ENCODE results near the gene NRARP.
"Not testable (repeated sequence)": the region's sequence is repeated elsewhere in the genome, so short reads cannot be mapped to it uniquely, and the experiment has no call there.

Gene NRARP

DNA sequence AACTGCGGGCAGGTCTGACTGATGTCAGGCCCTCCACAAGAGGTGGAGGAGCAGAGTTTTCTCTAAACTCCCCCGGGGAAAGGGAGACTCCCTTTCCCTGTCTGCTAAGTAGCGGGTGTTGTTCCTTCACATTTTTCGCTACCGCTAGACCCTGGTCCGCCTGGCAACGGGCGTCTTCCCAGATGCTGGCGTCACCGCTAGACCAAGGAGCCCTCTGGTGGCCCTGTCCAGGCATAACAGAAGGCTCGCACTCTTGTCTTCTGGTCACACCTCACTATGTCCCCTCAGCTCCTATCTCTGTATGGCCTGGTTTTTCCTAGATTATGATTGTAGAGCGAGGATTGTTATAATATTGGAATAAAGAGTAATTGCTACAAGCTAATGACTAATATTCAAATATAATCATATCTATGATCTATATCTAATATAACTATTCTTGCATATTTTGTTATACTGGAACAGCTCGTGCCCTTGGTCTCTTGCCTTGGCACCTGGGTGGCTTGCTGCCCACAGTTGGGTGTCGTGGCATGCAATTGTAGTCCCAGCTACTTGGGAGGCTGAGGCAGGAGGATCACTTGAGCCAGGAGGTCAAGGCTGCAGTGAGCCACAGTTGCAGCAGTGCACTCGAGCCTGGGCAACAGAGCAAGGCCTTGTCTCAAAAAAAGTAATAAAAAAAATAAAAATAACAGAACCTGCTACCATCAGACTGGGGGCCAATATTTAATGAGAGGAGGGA lies 39.7 kb downstream of the NRARP start:
- not testable (repeated sequence) for H3K27ac ChIP-seq (ENCODE audit: low read depth in 2 of 2, low read length in 2 of 2); H3K4me3 ChIP-seq (ENCODE audit: low read length in 2 of 2); H3K27me3 ChIP-seq (ENCODE audit: control insufficient read depth in 2 of 2, insufficient read depth in 2 of 2, low read length in 2 of 2); H3K4me1 ChIP-seq (ENCODE audit: control insufficient read depth in 2 of 2, insufficient read depth in 2 of 2, low read length in 2 of 2); H3K9ac ChIP-seq (ENCODE audit: low read depth in 1 of 2, low read length in 2 of 2); H3K9me3 ChIP-seq (ENCODE audit: control insufficient read depth in 2 of 2, low read length in 2 of 2)
- peaks cover 26 to 36% of the 10 kb centered on the region in 2 donors for H3K36me3 ChIP-seq (ENCODE audit: control insufficient read depth in 2 of 2, insufficient read depth in 2 of 2, low read length in 2 of 2)

DNA sequence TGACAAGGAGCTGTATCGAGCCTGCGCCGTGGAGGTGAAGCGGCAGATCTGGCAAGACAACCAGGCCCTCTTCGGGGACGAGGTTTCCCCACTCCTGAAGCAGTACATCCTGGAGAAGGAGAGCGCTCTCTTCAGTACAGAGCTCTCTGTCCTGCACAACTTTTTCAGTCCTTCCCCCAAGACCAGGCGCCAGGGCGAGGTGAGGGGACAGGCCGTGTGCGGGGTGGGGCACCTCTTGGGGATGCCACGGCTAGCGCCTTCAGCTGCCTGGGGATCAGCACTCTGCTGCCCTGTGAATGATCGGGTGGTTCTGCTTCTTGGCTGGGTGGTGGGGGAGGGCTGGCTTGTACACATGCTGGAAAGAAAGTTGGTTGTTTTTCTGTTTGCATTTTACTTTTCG lies 45.2 kb downstream of the NRARP start:
- Histone ChIP-seq H3K9ac (ENCODE audit: low read depth in 1 of 2, low read length in 2 of 2) (no peak overlapping the region), H3K4me3 (ENCODE audit: low read length in 2 of 2) (peak overlapping the region in 1 of 2 donors; percentile 87)

DNA sequence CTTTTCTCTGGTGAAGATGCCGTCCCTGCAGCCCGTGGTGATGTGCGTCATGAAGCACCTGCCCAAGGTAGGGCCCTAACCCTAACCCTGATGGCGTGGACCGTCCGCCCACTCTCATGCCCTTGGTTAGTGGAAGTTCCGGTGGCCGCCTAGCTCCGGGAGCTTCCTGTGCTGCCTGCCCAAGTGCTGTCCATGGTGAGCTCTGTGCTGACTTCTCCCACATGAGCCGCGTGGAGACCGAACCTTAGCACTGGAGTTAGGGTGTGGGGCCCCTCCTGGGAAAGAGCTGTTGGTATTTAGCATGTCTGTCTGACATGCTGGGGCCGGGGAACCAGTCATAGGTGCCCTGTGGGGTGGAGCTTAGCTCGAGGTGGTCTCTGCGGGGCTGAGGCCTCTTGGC lies 45.7 kb downstream of the NRARP start:
- H3K27me3 ChIP-seq (ENCODE audit: control insufficient read depth in 2 of 2, insufficient read depth in 2 of 2, low read length in 2 of 2): no peaks in the 10 kb centered on the region

More for the DNA sequence above, 45.2 kb downstream of the NRARP start:
- Histone ChIP-seq H3K9me3 (ENCODE audit: control insufficient read depth in 2 of 2, low read length in 2 of 2) (no peaks in the 10 kb centered on the region), H3K27ac (ENCODE audit: low read depth in 2 of 2, low read length in 2 of 2) (no peak overlapping the region), H3K4me1 (ENCODE audit: control insufficient read depth in 2 of 2, insufficient read depth in 2 of 2, low read length in 2 of 2) (peaks cover 21 to 22% of the 10 kb centered on the region in 2 donors), H3K27me3 (ENCODE audit: control insufficient read depth in 2 of 2, insufficient read depth in 2 of 2, low read length in 2 of 2) (no peaks in the 10 kb centered on the region), H3K36me3 (ENCODE audit: control insufficient read depth in 2 of 2, insufficient read depth in 2 of 2, low read length in 2 of 2) (peaks cover 12 to 17% of the 10 kb centered on the region in 2 donors)

DNA sequence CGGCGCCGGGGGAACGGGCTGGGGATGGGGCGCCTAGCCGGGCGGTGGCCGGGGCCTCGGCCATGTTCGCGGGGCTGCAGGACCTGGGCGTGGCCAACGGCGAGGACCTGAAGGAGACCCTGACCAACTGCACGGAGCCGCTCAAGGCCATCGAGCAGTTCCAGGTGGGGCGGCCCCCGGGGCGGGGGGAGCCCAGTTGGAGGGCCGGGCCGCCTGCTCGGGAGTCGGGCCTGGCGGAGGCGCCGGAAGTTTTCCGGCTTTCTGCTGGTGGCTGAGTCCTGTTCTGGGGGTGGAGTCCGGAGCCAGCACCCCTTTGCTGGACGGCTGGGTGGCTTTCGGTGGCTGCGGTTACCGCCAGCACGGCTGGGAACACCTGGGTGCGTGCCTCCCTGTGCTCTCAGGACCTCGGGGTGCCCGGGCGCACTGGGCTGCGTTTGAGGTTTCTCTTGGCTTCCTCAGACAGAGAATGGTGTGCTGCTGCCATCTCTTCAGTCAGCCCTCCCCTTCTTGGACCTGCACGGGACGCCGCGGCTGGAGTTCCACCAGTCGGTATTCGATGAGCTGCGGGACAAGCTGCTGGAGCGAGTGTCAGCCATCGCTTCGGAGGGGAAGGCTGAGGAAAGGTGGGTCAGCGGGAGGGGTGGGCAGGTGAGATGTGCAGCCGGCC lies 46.5 kb downstream of the NRARP start:
- Histone ChIP-seq H3K9me3 (ENCODE audit: control insufficient read depth in 2 of 2, low read length in 2 of 2) (no peaks in the 10 kb centered on the region), H3K36me3 (ENCODE audit: control insufficient read depth in 2 of 2, insufficient read depth in 2 of 2, low read length in 2 of 2) (peaks cover 12 to 17% of the 10 kb centered on the region in 2 donors), H3K9ac (ENCODE audit: low read depth in 1 of 2, low read length in 2 of 2) (peak overlapping the region; percentile 74 to 81), H3K27me3 (ENCODE audit: control insufficient read depth in 2 of 2, insufficient read depth in 2 of 2, low read length in 2 of 2) (no peaks in the 10 kb centered on the region), H3K27ac (ENCODE audit: low read depth in 2 of 2, low read length in 2 of 2) (peak overlapping the region; percentile 66 to 81), H3K4me1 (ENCODE audit: control insufficient read depth in 2 of 2, insufficient read depth in 2 of 2, low read length in 2 of 2) (peaks cover 21 to 22% of the 10 kb centered on the region in 2 donors), H3K4me3 (ENCODE audit: low read length in 2 of 2) (peak overlapping the region; percentile 68 to 87)

More for the DNA sequence above, 45.7 kb downstream of the NRARP start:
- Histone ChIP-seq H3K36me3 (ENCODE audit: control insufficient read depth in 2 of 2, insufficient read depth in 2 of 2, low read length in 2 of 2) (peaks cover 12 to 17% of the 10 kb centered on the region in 2 donors), H3K4me1 (ENCODE audit: control insufficient read depth in 2 of 2, insufficient read depth in 2 of 2, low read length in 2 of 2) (peaks cover 21 to 22% of the 10 kb centered on the region in 2 donors), H3K27ac (ENCODE audit: low read depth in 2 of 2, low read length in 2 of 2) (no peak overlapping the region), H3K9me3 (ENCODE audit: control insufficient read depth in 2 of 2, low read length in 2 of 2) (no peaks in the 10 kb centered on the region), H3K4me3 (ENCODE audit: low read length in 2 of 2) (peak overlapping the region; percentile 68 to 87), H3K9ac (ENCODE audit: low read depth in 1 of 2, low read length in 2 of 2) (peak overlapping the region in 1 of 2 donors; percentile 81)

DNA sequence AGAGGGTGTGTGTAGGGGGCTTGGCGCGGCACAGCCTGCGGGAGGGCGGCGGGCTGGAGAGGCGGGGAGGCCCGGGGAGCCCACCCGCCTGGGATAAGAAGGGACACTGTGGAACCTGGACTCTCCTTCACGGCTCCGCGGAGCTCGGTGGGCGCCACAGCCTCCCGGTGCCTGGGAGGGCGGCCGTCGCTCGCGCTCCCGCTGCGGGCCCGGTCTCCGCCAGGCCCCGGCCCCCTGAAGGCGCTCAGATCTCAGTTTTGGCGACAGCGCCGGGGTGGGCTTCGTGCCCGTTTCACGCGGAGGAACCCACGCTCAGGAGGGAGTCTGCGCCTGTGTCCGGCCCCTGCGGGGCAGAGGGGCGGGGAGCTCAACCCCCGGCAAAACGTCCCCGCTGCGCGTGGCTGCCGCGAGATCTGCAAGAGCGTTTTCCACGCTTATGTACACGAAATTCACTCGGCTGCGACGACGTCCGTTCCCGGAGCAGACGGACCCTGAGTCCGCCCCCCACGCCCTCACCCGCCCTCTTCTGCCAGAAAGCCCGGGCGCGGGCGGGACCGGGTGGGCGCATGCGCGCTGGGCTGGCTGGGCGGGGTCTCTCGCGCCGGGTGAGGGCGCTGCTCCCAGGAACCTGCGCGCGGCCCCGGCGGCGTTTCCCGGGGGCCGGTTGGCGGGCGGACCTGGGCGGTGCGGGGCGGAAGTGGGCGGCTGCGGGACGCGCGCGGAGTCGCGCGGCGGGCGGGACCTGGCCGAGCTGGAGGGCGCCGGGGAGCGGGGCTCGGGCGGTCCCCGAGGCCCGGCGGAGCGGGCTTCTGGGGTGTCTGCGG lies 47.2 kb downstream of the NRARP start, which contains the start of gene NELFB:
TSS of gene NELFB (plus strand) at position 704 of the 824 bp plus-strand sequence.
- H3K4me1 ChIP-seq (ENCODE audit: control insufficient read depth in 2 of 2, insufficient read depth in 2 of 2, low read length in 2 of 2): peaks cover 21 to 22% of the 10 kb centered on the region in 2 donors
- H3K9ac ChIP-seq (ENCODE audit: low read depth in 1 of 2, low read length in 2 of 2): peak within 1 kb of the TSS; percentile 77 to 89
- H3K27ac ChIP-seq (ENCODE audit: low read depth in 2 of 2, low read length in 2 of 2): peak within 1 kb of the TSS; percentile 66 to 81

DNA sequence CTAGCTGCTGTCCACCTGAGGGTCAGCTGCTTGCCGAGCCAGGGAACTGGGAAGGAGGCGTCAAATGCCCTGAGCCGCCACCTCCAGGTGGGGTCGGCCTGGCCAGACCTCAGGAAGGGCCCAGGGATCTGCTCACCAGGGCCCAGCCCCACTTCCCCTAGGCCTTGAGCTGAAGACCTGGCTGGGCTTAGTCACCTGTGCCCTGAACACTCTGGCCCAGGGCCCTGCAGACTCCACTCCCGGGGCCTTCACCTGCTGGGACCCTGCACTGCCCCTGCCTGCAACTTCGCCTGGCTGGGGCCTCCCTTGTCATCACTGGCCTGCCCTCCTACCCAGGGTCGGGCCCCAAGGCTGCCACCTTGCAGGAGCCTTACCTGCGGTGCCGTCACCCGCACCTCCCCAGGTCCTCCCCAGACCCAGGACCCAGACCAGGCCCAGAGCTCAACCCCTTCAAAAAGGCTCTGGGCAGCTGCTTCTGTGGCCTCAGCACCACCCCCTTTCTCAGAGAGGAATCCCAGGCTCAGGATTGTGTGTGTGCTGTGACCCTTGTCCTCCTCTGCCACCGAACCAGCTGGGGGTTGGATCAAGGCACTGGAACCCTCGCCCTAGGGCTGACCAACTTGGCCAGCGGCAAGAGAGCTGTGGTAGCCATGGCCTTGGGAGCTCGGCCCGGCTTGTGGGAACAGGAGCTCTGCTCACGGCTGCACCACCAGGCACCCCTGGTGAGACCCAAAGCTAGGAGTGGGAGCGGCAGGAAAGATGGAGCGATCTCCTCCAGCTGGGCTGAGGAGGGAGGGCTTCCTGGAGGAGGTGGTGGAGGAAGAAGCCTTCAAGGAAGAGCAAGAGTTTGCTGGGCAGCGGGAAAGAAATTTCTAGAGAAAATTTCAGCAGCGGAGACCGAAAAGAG lies 48.1 kb downstream of the NRARP start:
- peak overlapping the region; percentile 77 to 89 for H3K9ac ChIP-seq (ENCODE audit: low read depth in 1 of 2, low read length in 2 of 2)
- H3K4me3 ChIP-seq (ENCODE audit: low read length in 2 of 2): peak overlapping the region; percentile 68 to 83
- H3K27me3 ChIP-seq (ENCODE audit: control insufficient read depth in 2 of 2, insufficient read depth in 2 of 2, low read length in 2 of 2): no peaks in the 10 kb centered on the region
- H3K9me3 ChIP-seq (ENCODE audit: control insufficient read depth in 2 of 2, low read length in 2 of 2): no peaks in the 10 kb centered on the region
- peaks cover 8 to 13% of the 10 kb centered on the region in 2 donors for H3K36me3 ChIP-seq (ENCODE audit: control insufficient read depth in 2 of 2, insufficient read depth in 2 of 2, low read length in 2 of 2)
- peak overlapping the region; percentile 52 to 80 for H3K27ac ChIP-seq (ENCODE audit: low read depth in 2 of 2, low read length in 2 of 2)
- H3K4me1 ChIP-seq (ENCODE audit: control insufficient read depth in 2 of 2, insufficient read depth in 2 of 2, low read length in 2 of 2): peaks cover 21 to 22% of the 10 kb centered on the region in 2 donors

More for the DNA sequence above, 47.2 kb downstream of the NRARP start, which contains the start of gene NELFB:
- Histone ChIP-seq H3K9me3 (ENCODE audit: control insufficient read depth in 2 of 2, low read length in 2 of 2) (no peaks in the 10 kb centered on the region), H3K27me3 (ENCODE audit: control insufficient read depth in 2 of 2, insufficient read depth in 2 of 2, low read length in 2 of 2) (no peaks in the 10 kb centered on the region), H3K36me3 (ENCODE audit: control insufficient read depth in 2 of 2, insufficient read depth in 2 of 2, low read length in 2 of 2) (peaks cover 12 to 17% of the 10 kb centered on the region in 2 donors), H3K4me3 (ENCODE audit: low read length in 2 of 2) (peak within 1 kb of the TSS; percentile 68 to 87)

DNA sequence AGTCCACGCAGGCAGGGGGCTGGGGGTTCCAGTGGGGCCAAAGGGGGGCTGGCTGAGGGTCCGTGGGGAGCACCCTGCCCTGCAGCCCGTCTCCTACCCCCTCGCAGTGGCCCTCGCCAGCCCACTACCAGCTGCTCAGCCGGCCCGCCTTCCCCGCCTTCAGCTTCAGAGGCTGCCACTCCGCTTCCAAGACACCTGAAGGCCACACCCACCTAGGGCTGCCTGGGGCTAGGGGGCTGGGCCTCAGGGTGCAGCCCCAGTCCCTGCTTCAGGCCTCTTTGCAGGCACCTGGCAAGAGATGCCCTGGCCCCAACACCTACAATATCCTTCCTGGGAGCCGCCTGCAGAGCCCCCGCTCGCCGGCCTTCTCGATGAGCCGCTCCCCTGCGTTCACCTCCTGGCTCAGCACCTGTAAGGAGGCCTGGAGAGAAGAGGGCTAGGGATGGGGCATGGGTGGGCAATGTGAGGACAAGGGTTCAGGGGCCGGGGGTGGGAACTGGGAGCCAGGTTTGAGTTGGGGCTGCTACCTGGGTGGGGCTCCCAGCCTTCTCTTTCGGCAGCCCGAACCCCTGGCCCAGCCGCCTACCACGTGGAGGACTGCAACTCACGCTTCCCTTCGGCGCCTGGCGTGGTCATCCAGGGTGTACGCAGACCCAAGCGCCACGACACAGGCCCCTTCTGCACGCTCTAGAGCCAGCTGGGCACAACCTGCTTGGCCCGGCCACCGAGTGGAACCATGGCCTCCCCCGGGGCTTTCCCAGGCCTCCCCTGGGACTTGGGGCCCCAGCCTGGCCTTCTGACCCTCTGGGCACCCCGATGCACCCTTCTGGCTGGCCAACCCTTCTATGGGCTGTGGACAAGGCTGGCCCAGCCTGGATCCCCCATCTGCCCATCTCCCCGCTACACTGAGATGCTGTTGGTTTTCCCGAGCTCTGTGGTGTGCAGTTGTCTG lies 49.2 kb downstream of the NRARP start:
- H3K27me3 ChIP-seq (ENCODE audit: control insufficient read depth in 2 of 2, insufficient read depth in 2 of 2, low read length in 2 of 2): no peaks in the 10 kb centered on the region
- H3K4me3 ChIP-seq (ENCODE audit: low read length in 2 of 2): no peak overlapping the region
- no peak overlapping the region for H3K27ac ChIP-seq (ENCODE audit: low read depth in 2 of 2, low read length in 2 of 2)
- peaks cover 21 to 22% of the 10 kb centered on the region in 2 donors for H3K4me1 ChIP-seq (ENCODE audit: control insufficient read depth in 2 of 2, insufficient read depth in 2 of 2, low read length in 2 of 2)
- H3K9ac ChIP-seq (ENCODE audit: low read depth in 1 of 2, low read length in 2 of 2): no peak overlapping the region
- peaks cover 5 to 9% of the 10 kb centered on the region in 2 donors for H3K36me3 ChIP-seq (ENCODE audit: control insufficient read depth in 2 of 2, insufficient read depth in 2 of 2, low read length in 2 of 2)
- H3K9me3 ChIP-seq (ENCODE audit: control insufficient read depth in 2 of 2, low read length in 2 of 2): no peaks in the 10 kb centered on the region

DNA sequence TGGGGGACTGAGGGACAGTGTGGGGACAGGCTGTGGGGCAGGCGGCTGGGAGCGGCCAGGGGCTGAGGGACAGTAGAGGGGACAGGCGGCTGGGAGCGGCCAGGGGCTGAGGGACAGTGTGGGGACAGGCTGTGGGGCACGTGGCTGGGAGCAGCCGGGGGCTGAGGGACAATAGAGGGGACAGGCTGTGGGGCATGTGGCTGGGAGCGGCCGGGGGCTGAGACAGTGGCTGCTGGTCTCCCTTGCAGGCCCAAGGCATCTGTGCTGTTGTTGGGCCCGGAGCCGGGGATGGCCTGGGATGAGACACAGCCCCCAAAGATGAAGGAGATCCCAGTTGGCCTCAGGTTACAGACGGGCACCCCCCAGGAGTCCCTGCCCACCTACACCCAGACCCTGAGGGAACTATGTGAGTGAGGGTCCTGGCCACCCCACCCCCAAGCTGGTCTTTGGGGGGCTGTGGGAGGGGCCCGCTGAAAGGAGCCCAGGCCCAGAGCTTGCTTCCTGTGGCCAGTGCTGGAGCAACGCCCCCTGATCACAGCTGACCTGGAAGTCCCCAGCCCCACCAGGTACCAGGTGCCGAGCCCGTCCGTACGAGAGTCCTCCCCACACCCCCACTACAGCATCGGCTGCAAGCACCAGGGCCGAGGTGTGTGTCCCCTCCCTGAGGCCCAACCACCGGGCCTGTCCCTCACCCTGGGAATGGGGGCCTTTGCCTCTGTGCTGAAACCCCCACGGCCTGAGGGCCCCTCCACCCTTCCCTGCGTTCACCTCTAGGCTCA lies 50.4 kb downstream of the NRARP start:
- H3K27me3 ChIP-seq (ENCODE audit: control insufficient read depth in 2 of 2, insufficient read depth in 2 of 2, low read length in 2 of 2): no peaks in the 10 kb centered on the region
- H3K4me3 ChIP-seq (ENCODE audit: low read length in 2 of 2): no peak overlapping the region
- peaks cover 18% of the 10 kb centered on the region in 2 donors for H3K4me1 ChIP-seq (ENCODE audit: control insufficient read depth in 2 of 2, insufficient read depth in 2 of 2, low read length in 2 of 2)
- H3K9ac ChIP-seq (ENCODE audit: low read depth in 1 of 2, low read length in 2 of 2): no peak overlapping the region
- peaks cover 5% of the 10 kb centered on the region in 2 donors for H3K36me3 ChIP-seq (ENCODE audit: control insufficient read depth in 2 of 2, insufficient read depth in 2 of 2, low read length in 2 of 2)
- H3K9me3 ChIP-seq (ENCODE audit: control insufficient read depth in 2 of 2, low read length in 2 of 2): no peaks in the 10 kb centered on the region
- H3K27ac ChIP-seq (ENCODE audit: low read depth in 2 of 2, low read length in 2 of 2): no peak overlapping the region
